ENCODE measurements around the gene KLHDC7B. TPM values are rescaled to one million over a fixed set of nuclear protein-coding genes. Genes with fewer than 3 reads are reported as not detected.

KLHDC7B gene
- total RNA-seq, 1 experiment from 2014 or later, result 1.6 TPM

GRCh38 chr22:50556703-50557102, 11.0 kb downstream of the KLHDC7B start:
- ChIA-PET CTCF (no interaction called here), POLR2A (ENCODE audit: low non-redundant PET) (no interaction called here)
- Histone ChIP-seq H3K27ac (ENCODE audit: low read depth, low read length, poor library complexity, severe bottlenecking) (no peak overlapping the region), H3K9me3 (ENCODE audit: low read depth, low read length, poor library complexity, severe bottlenecking) (no peaks in the 10 kb centered on the region), H3K4me1 (ENCODE audit: insufficient read depth, low read length, poor library complexity, severe bottlenecking) (no peaks in the 10 kb centered on the region), H3K4me3 (ENCODE audit: low read depth, low read length, poor library complexity, severe bottlenecking) (no peak overlapping the region), H3K36me3 (ENCODE audit: insufficient read depth, low read length, poor library complexity, severe bottlenecking) (no peaks in the 10 kb centered on the region), H3K27me3 (replicated peaks; ENCODE audit: insufficient read depth, low read depth, low read length, poor library complexity) (no peaks in the 10 kb centered on the region)
- no peak for DNase-seq (ENCODE audit: low spot score)
- no TSS peak for BruUV-seq (replicated peaks)
- intact Hi-C loops (cut with micrococcal nuclease; ENCODE audit: unreplicated experiment), result no loop called here
- TF ChIP-seq EZH2 (IDR thresholded peaks at IDR 0.05; ENCODE audit: borderline replicate concordance, low read depth, low read length, poor library complexity, severe bottlenecking), result no peak
- TF ChIP-seq CTCF (conservative IDR thresholded peaks at IDR 0.05; ENCODE audit: low read depth, low read length), result no peak

- Histone ChIP-seq H3K4me3 (ENCODE audit: low read depth, low read length, poor library complexity, severe bottlenecking) (no peak overlapping the region), H3K27ac (ENCODE audit: low read depth, low read length, poor library complexity, severe bottlenecking) (no peak overlapping the region), H3K36me3 (ENCODE audit: insufficient read depth, low read length, poor library complexity, severe bottlenecking) (no peaks in the 10 kb centered on the region), H3K9me3 (ENCODE audit: low read depth, low read length, poor library complexity, severe bottlenecking) (no peaks in the 10 kb centered on the region), H3K27me3 (replicated peaks; ENCODE audit: insufficient read depth, low read depth, low read length, poor library complexity) (no peaks in the 10 kb centered on the region), H3K4me1 (ENCODE audit: insufficient read depth, low read length, poor library complexity, severe bottlenecking) (no peaks in the 10 kb centered on the region)
- intact Hi-C loops (cut with micrococcal nuclease; ENCODE audit: unreplicated experiment), result no loop called here
- ChIA-PET POLR2A (ENCODE audit: low non-redundant PET) (no interaction called here), CTCF (no interaction called here)
- BruUV-seq (replicated peaks), result no TSS peak
- no peak for DNase-seq (ENCODE audit: low spot score)
- no peak for TF ChIP-seq EZH2 (IDR thresholded peaks at IDR 0.05; ENCODE audit: borderline replicate concordance, low read depth, low read length, poor library complexity, severe bottlenecking)
- TF ChIP-seq CTCF (conservative IDR thresholded peaks at IDR 0.05; ENCODE audit: low read depth, low read length), result no peak
These were observed 14.3 kb downstream of the KLHDC7B start for GRCh38 chr22:50560034-50560433.

GRCh38 chr22:50561401-50562358, 16.0 kb downstream of the KLHDC7B start:
- H3K9me3 ChIP-seq (ENCODE audit: low read depth, low read length, poor library complexity, severe bottlenecking), result no peaks in the 10 kb centered on the region
- H3K36me3 ChIP-seq (ENCODE audit: insufficient read depth, low read length, poor library complexity, severe bottlenecking), result no peaks in the 10 kb centered on the region
- H3K4me1 ChIP-seq (ENCODE audit: insufficient read depth, low read length, poor library complexity, severe bottlenecking), result no peaks in the 10 kb centered on the region
- no peak overlapping the region for H3K4me3 ChIP-seq (ENCODE audit: low read depth, low read length, poor library complexity, severe bottlenecking)
- CTCF ChIA-PET, result no interaction called here
- TF ChIP-seq CTCF (conservative IDR thresholded peaks at IDR 0.05; ENCODE audit: low read depth, low read length), result no peak
- TF ChIP-seq EZH2 (IDR thresholded peaks at IDR 0.05; ENCODE audit: borderline replicate concordance, low read depth, low read length, poor library complexity, severe bottlenecking), result no peak
- intact Hi-C loops (cut with micrococcal nuclease; ENCODE audit: unreplicated experiment), result no loop called here
- DNase-seq (ENCODE audit: low spot score), result no peak
- no peaks in the 10 kb centered on the region for H3K27me3 ChIP-seq (replicated peaks; ENCODE audit: insufficient read depth, low read depth, low read length, poor library complexity)
- BruUV-seq (replicated peaks), result no TSS peak
- H3K27ac ChIP-seq (ENCODE audit: low read depth, low read length, poor library complexity, severe bottlenecking), result no peak overlapping the region
- POLR2A ChIA-PET (ENCODE audit: low non-redundant PET), result no interaction called here

Data from A673 (cell line).